Neural crest cell (in vitro differentiated cells): ENCODE data around the gene BTBD9. TPM values are rescaled to one million over a fixed set of nuclear protein-coding genes. Genes with fewer than 3 reads are reported as not detected.

ENCODE experiments used
- DNase-seq: peaks from one replicate; pipeline ENCODE4 v3.0.0; 2021; ENCODE audit warnings: low read depth, mixed read lengths, low spot score
- H3K27ac Mint-ChIP-seq: one replicate; pipeline ENCODE4 v1.8.0; 2021; ENCODE audit warnings: mild to moderate bottlenecking, mixed read lengths; ENCODE audit not compliant: unreplicated experiment
- H3K27me3 Mint-ChIP-seq: 2 replicates; pipeline ENCODE4 v1.8.0; 2021; ENCODE audit warnings: low read depth, mild to moderate bottlenecking, mixed read lengths
- H3K36me3 Mint-ChIP-seq: 2 replicates; pipeline ENCODE4 v1.8.0; 2021; ENCODE audit warnings: low read depth, mild to moderate bottlenecking, mixed read lengths
- H3K4me1 Mint-ChIP-seq: 2 replicates; pipeline ENCODE4 v1.8.0; 2021; ENCODE audit warnings: mixed read lengths
- H3K4me3 Mint-ChIP-seq: one replicate; pipeline ENCODE4 v1.8.0; 2021; ENCODE audit warnings: mild to moderate bottlenecking, mixed read lengths
- H3K9me3 Mint-ChIP-seq: 2 replicates; pipeline ENCODE4 v1.8.0; 2021; ENCODE audit warnings: mixed read lengths
- CTCF ChIP-seq: fragments of 200-600 bp; sonication (generic); conservative IDR thresholded peaks from 2 replicates; pipeline ENCODE4 v1.5.0; 2021; ENCODE audit warnings: antibody characterized with exemption, mild to moderate bottlenecking
- total RNA-seq: library from RNA; stranded (reverse); gene quantifications from 2 replicates; pipeline ENCODE4 v1.2.1, GENCODE V29; 2021

BTBD9 gene
- total RNA-seq, 1 donor from 2014 or later = 18.0 TPM

- Mint-ChIP-seq H3K9me3 (no peaks in the 10 kb centered on the region), H3K4me3 (no peak overlapping the region), H3K27me3 (no peaks in the 10 kb centered on the region), H3K4me1 (peaks cover 8% of the 10 kb centered on the region), H3K27ac (peak overlapping the region; percentile 44), H3K36me3 (no peaks in the 10 kb centered on the region)
- DNase-seq = no peak
- TF ChIP-seq CTCF = no peak
These were observed 404.6 kb downstream of the BTBD9 start for GRCh38 chr6:38234934-38235682.

- H3K27me3 Mint-ChIP-seq = no peaks in the 10 kb centered on the region
- no peak for DNase-seq
- TF ChIP-seq CTCF = no peak
- no peak overlapping the region for H3K4me3 Mint-ChIP-seq
- H3K27ac Mint-ChIP-seq = no peak overlapping the region
- peaks cover 13% of the 10 kb centered on the region for H3K4me1 Mint-ChIP-seq
- no peaks in the 10 kb centered on the region for H3K36me3 Mint-ChIP-seq
- no peaks in the 10 kb centered on the region for H3K9me3 Mint-ChIP-seq
These were observed 405.6 kb downstream of the BTBD9 start for GRCh38 chr6:38234141-38234540.

- Mint-ChIP-seq H3K9me3 (no peaks in the 10 kb centered on the region), H3K36me3 (no peaks in the 10 kb centered on the region), H3K4me3 (no peak overlapping the region), H3K27ac (no peak overlapping the region), H3K27me3 (no peaks in the 10 kb centered on the region), H3K4me1 (peaks cover 13% of the 10 kb centered on the region)
- TF ChIP-seq CTCF = no peak
- DNase-seq = no peak
These were observed 406.5 kb downstream of the BTBD9 start for GRCh38 chr6:38233161-38233791.

DNA sequence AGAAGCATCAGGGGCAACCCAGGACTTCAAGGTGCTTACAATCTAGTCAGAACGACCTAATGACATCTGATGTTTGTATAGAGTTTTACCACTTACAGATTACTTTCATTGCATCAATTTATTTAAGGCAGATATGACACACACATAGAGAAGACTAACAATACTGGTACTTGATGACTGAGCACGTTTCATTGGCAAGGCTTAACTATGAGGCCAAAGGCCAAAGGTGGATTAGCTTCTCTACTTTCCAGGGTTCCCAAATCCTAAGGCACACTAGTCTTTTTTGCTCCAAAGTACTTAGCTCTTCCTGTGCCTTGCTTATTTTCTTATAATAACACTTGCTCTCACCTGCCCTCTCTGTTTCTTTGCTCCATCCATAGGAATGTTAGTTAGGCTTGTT, 414.0 kb downstream of the BTBD9 start:
- no peak for DNase-seq
- Mint-ChIP-seq H3K27ac (no peak overlapping the region), H3K4me3 (no peak overlapping the region), H3K27me3 (no peaks in the 10 kb centered on the region), H3K4me1 (peaks cover 28% of the 10 kb centered on the region), H3K9me3 (no peaks in the 10 kb centered on the region), H3K36me3 (no peaks in the 10 kb centered on the region)
- TF ChIP-seq CTCF = no peak

DNA sequence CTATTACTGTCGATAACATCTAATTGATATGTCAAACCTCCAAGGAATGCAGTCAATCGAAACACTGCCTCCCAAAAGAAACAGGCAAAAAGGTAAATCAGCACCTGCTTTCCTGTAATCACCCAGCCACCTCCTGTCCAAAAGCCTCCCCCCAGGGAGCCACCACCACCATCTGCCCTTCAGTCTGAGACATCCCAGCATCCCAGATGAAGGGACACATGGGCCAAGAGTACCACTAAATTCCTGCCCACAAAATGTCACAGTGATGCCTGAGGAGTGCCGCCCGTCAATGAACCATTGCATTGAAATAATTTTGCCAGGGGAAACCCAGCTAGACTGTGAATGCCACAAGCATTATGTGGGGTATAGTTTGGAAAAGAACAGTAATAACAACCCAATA, 418.5 kb downstream of the BTBD9 start:
- Mint-ChIP-seq H3K36me3 (no peaks in the 10 kb centered on the region), H3K27ac (no peak overlapping the region), H3K27me3 (no peaks in the 10 kb centered on the region), H3K4me1 (peaks cover 17% of the 10 kb centered on the region), H3K4me3 (no peak overlapping the region), H3K9me3 (no peaks in the 10 kb centered on the region)
- no peak for DNase-seq
- no peak for TF ChIP-seq CTCF
